ENCODE data around the gene MGST2. TPM values are rescaled to one million over a fixed set of nuclear protein-coding genes. Genes with fewer than 3 reads are reported as not detected.

Gene MGST2
- total and polyA plus RNA-seq, 2 experiments from 2014 or later = 4.6 to 19.1 TPM

GRCh38 chr4:139647952-139648351 is 17.7 kb upstream of the MGST2 start:
- DNase-seq (ENCODE audit: low spot score) (no peak), ATAC-seq (no peak)
- Histone ChIP-seq H3K36me3 (ENCODE audit: insufficient read depth) (no peaks in the 10 kb centered on the region; the same call in 1 of the 2 replicates), H3F3A (replicated peaks; ENCODE audit: low read depth) (no peaks in the 10 kb centered on the region), H3K9me2 (ENCODE audit: insufficient read depth) (no peaks in the 10 kb centered on the region), H3K79me2 (replicated peaks; ENCODE audit: insufficient read depth) (no peaks in the 10 kb centered on the region), H3K4me1 (ENCODE audit: insufficient read depth) (no peaks in the 10 kb centered on the region), H3K27me3 (ENCODE audit: insufficient read depth) (no peaks in the 10 kb centered on the region), H3K4me3 (no peak overlapping the region), H2AFZ (no peak overlapping the region), H3K4me2 (no peak overlapping the region), H3K27ac (ENCODE audit: low read depth) (no peak overlapping the region), H4K20me1 (replicated peaks; ENCODE audit: insufficient read depth) (no peaks in the 10 kb centered on the region)
- H3K27ac Mint-ChIP-seq = no peak overlapping the region
- no peaks in the 10 kb centered on the region; the same call in none of the 3 replicates for H3K4me1 Mint-ChIP-seq
- H3K27me3 Mint-ChIP-seq (ENCODE audit: insufficient read depth, low read depth, poor library complexity) = peaks cover 7% of the 10 kb centered on the region
- H3K36me3 Mint-ChIP-seq (ENCODE audit: low read depth) = no peaks in the 10 kb centered on the region
- TF ChIP-seq POLR2AphosphoS5 (IDR thresholded peaks at IDR 0.05; ENCODE audit: low read depth) = no peak
- TF ChIP-seq, protein P1, sequence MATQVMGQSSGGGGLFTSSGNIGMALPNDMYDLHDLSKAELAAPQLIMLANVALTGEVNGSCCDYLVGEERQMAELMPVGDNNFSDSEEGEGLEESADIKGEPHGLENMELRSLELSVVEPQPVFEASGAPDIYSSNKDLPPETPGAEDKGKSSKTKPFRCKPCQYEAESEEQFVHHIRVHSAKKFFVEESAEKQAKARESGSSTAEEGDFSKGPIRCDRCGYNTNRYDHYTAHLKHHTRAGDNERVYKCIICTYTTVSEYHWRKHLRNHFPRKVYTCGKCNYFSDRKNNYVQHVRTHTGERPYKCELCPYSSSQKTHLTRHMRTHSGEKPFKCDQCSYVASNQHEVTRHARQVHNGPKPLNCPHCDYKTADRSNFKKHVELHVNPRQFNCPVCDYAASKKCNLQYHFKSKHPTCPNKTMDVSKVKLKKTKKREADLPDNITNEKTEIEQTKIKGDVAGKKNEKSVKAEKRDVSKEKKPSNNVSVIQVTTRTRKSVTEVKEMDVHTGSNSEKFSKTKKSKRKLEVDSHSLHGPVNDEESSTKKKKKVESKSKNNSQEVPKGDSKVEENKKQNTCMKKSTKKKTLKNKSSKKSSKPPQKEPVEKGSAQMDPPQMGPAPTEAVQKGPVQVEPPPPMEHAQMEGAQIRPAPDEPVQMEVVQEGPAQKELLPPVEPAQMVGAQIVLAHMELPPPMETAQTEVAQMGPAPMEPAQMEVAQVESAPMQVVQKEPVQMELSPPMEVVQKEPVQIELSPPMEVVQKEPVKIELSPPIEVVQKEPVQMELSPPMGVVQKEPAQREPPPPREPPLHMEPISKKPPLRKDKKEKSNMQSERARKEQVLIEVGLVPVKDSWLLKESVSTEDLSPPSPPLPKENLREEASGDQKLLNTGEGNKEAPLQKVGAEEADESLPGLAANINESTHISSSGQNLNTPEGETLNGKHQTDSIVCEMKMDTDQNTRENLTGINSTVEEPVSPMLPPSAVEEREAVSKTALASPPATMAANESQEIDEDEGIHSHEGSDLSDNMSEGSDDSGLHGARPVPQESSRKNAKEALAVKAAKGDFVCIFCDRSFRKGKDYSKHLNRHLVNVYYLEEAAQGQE (IDR thresholded peaks at IDR 0.05; ENCODE audit: unreplicated experiment) = no peak
- no peak for TF ChIP-seq EZH2phosphoT487 (IDR thresholded peaks at IDR 0.05; ENCODE audit: unreplicated experiment)
- no peak for TF ChIP-seq ZNF114 (CRISPR knock-in tag; IDR thresholded peaks at IDR 0.05)
- TF ChIP-seq, protein P2, sequence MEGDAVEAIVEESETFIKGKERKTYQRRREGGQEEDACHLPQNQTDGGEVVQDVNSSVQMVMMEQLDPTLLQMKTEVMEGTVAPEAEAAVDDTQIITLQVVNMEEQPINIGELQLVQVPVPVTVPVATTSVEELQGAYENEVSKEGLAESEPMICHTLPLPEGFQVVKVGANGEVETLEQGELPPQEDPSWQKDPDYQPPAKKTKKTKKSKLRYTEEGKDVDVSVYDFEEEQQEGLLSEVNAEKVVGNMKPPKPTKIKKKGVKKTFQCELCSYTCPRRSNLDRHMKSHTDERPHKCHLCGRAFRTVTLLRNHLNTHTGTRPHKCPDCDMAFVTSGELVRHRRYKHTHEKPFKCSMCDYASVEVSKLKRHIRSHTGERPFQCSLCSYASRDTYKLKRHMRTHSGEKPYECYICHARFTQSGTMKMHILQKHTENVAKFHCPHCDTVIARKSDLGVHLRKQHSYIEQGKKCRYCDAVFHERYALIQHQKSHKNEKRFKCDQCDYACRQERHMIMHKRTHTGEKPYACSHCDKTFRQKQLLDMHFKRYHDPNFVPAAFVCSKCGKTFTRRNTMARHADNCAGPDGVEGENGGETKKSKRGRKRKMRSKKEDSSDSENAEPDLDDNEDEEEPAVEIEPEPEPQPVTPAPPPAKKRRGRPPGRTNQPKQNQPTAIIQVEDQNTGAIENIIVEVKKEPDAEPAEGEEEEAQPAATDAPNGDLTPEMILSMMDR (conservative IDR thresholded peaks at IDR 0.05; ENCODE audit: low read depth in 2 of 2) = no peak
- no peak overlapping the region for H3K4me3 Mint-ChIP-seq
- H3K9me3 Mint-ChIP-seq = no peaks in the 10 kb centered on the region

DNA sequence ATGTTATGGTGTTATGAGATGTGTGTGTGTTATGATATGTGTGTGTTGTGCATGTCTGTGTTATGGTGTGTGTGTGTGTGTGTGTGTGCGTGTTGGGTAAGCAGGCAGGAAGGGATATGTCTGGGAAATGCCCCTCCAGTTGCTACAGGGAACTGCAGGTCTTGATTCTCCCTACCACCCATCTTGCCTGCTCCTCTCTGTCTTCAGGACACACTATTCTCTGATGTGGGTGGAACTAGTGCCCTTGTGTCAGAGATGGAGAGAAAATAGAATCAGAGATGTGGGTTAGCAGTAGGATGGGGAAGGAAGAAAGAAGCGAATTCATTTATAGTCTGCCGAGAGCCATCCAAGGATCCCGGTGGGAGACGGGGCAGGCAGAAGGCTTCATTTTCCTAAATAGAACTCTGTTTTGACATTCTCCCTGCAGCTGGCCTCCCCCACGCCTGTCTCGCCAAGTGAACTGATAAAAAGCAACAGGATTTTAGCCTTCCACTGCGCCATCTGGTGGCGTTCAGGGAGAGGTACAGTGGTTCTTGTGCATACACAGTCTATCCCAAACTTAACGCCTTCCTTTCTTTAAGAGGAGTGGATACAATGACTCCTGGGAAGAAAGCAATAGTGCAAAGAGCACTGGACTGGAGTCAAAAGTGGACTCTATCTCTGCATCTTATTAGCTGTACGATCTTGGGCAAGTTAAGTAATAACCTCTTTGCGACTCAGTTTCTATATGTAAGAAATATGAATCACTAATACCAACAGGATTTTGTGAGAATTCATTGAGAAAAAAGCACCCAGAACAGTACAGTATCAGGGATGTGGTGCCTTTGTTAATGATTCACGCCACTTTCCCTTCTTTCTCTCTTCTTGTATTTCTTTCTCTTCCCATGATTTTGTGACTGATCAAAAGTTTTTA is 14.1 kb upstream of the MGST2 start:
- H3K27me3 ChIP-seq (ENCODE audit: insufficient read depth) = no peaks in the 10 kb centered on the region
- H3K4me1 Mint-ChIP-seq = no peaks in the 10 kb centered on the region; the same call in 1 of the 3 replicates
- no peaks in the 10 kb centered on the region for H3K9me2 ChIP-seq (ENCODE audit: insufficient read depth)
- DNase-seq (ENCODE audit: low spot score) (peak; percentile 89), ATAC-seq (peak; percentile 87)
- H3F3A ChIP-seq (replicated peaks; ENCODE audit: low read depth) = no peaks in the 10 kb centered on the region
- H3K27ac Mint-ChIP-seq = no peak overlapping the region
- H3K79me2 ChIP-seq (replicated peaks; ENCODE audit: insufficient read depth) = no peaks in the 10 kb centered on the region
- no peak overlapping the region for H3K4me3 ChIP-seq
- H2AFZ ChIP-seq = no peak overlapping the region
- H3K36me3 Mint-ChIP-seq (ENCODE audit: low read depth) = no peaks in the 10 kb centered on the region
- peaks cover 8% of the 10 kb centered on the region for H3K27me3 Mint-ChIP-seq (ENCODE audit: insufficient read depth, low read depth, poor library complexity)
- no peak overlapping the region for H3K27ac ChIP-seq (ENCODE audit: low read depth)
- no peaks in the 10 kb centered on the region for H4K20me1 ChIP-seq (replicated peaks; ENCODE audit: insufficient read depth)
- no peaks in the 10 kb centered on the region for H3K9me3 Mint-ChIP-seq
- no peak overlapping the region for H3K4me2 ChIP-seq
- no peaks in the 10 kb centered on the region for H3K4me1 ChIP-seq (ENCODE audit: insufficient read depth)
- H3K36me3 ChIP-seq (ENCODE audit: insufficient read depth) = no peaks in the 10 kb centered on the region
- no peak overlapping the region; the same call in 2 of the 3 replicates for H3K4me3 Mint-ChIP-seq
- TF ChIP-seq, protein P2 (conservative IDR thresholded peaks at IDR 0.05; ENCODE audit: low read depth in 2 of 2) = peak; percentile 94 to 99

All from GM23338 (cell line).